ENCODE results near the gene TNRC6C. TPM values are rescaled to one million over a fixed set of nuclear protein-coding genes. Genes with fewer than 3 reads are reported as not detected.
A peak's percentile ranks its signal among the peaks of the same experiment; 100 is the strongest.

Gene TNRC6C
- total RNA-seq, 6 experiments from 2014 or later = 6.3 to 9.0 (median 7.5) TPM

- no peak overlapping the region; the same call in 1 of the 2 replicates for H3K27ac Mint-ChIP-seq
- TF ChIP-seq, protein P1, sequence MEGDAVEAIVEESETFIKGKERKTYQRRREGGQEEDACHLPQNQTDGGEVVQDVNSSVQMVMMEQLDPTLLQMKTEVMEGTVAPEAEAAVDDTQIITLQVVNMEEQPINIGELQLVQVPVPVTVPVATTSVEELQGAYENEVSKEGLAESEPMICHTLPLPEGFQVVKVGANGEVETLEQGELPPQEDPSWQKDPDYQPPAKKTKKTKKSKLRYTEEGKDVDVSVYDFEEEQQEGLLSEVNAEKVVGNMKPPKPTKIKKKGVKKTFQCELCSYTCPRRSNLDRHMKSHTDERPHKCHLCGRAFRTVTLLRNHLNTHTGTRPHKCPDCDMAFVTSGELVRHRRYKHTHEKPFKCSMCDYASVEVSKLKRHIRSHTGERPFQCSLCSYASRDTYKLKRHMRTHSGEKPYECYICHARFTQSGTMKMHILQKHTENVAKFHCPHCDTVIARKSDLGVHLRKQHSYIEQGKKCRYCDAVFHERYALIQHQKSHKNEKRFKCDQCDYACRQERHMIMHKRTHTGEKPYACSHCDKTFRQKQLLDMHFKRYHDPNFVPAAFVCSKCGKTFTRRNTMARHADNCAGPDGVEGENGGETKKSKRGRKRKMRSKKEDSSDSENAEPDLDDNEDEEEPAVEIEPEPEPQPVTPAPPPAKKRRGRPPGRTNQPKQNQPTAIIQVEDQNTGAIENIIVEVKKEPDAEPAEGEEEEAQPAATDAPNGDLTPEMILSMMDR (IDR thresholded peaks at IDR 0.05) = no peak
- peaks cover 23% of the 10 kb centered on the region for H3K4me1 Mint-ChIP-seq (ENCODE audit: low read depth)
- H3K27me3 Mint-ChIP-seq (ENCODE audit: insufficient read depth) = peaks cover 50% of the 10 kb centered on the region
- no peaks in the 10 kb centered on the region for H3K9me3 Mint-ChIP-seq
- peak overlapping the region; percentile 97 for H3K4me3 Mint-ChIP-seq
- DNase-seq = no peak
- no peaks in the 10 kb centered on the region; the same call in 1 of the 2 replicates for H3K36me3 Mint-ChIP-seq (ENCODE audit: low read depth)
These were observed 1.2 kb upstream of the TNRC6C start for GRCh38 chr17:77957235-77957856.

DNA sequence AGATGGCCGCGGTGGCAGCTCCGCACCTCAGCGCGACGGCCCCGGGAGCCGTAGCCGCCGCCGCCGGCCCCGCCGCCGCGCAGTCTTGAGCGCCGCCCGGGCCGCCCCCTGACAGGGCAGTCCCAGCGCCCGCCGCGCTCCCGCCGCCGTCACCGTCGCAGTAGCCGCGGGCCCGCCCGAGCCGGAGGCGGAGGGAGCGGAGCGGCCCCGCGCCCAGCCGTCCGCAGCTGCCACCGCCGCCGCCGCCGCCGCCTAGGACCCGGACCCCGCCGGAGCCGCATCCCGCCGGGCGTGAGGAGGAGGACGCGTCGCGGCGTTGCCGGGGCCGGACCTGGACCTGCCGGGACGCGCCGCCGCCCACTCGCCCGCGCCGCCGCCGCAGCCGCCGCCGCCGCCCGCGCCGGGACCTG lies 218 bp downstream of the TNRC6C start:
- peaks cover 37% of the 10 kb centered on the region for H3K4me1 Mint-ChIP-seq (ENCODE audit: low read depth)
- no peaks in the 10 kb centered on the region for H3K9me3 Mint-ChIP-seq
- DNase-seq = no peak
- no peak overlapping the region for H3K27ac Mint-ChIP-seq
- peak overlapping the region; percentile 53; the same call in 1 of the 2 replicates for H3K4me3 Mint-ChIP-seq
- no peaks in the 10 kb centered on the region for H3K36me3 Mint-ChIP-seq (ENCODE audit: low read depth)
- peaks cover 37% of the 10 kb centered on the region for H3K27me3 Mint-ChIP-seq (ENCODE audit: insufficient read depth)
- TF ChIP-seq, protein P1 (IDR thresholded peaks at IDR 0.05) = no peak; the same call in 1 of the 2 replicates

GRCh38 chr17:77959126-77959925 lies 823 bp downstream of the TNRC6C start:
- Mint-ChIP-seq H3K27me3 (ENCODE audit: insufficient read depth) (peaks cover 31% of the 10 kb centered on the region), H3K36me3 (ENCODE audit: low read depth) (no peaks in the 10 kb centered on the region), H3K4me1 (ENCODE audit: low read depth) (peaks cover 39% of the 10 kb centered on the region), H3K9me3 (no peaks in the 10 kb centered on the region), H3K4me3 (peak overlapping the region; percentile 88), H3K27ac (no peak overlapping the region)
- TF ChIP-seq, protein P1 (IDR thresholded peaks at IDR 0.05) = no peak
- DNase-seq = no peak

DNA sequence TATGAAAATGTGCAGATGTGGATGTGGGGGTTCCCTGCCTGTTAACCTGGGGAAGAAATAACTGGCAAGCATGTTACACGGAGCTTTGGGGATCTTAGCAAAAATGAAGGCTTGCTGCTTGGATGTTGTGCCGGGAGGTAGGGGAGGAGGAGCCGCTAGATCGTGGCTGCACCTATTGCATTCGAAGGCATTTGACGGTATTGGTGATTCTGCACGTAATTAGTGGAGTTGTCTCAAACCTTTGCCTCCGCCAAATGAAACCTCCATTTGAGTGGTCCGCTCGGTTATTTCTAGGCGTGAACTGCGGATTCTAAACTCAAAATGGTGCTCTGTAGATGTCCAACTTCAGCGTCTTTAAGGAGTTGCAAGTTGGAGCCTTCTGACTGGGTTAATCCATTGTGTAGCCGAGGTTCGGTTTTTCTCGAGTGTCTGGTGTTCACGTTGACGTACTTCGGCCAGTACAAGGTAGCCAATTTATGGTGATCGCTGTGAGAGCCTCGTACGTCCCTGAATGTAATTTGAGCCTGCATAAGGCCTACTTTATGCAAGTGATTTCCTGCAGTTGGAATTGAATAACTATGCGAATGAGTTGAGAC lies 1.5 kb downstream of the TNRC6C start:
- TF ChIP-seq, protein P1 (IDR thresholded peaks at IDR 0.05) = no peak
- Mint-ChIP-seq H3K4me3 (peak overlapping the region; percentile 88), H3K4me1 (ENCODE audit: low read depth) (peaks cover 39% of the 10 kb centered on the region), H3K36me3 (ENCODE audit: low read depth) (no peaks in the 10 kb centered on the region), H3K27me3 (ENCODE audit: insufficient read depth) (peaks cover 27% of the 10 kb centered on the region), H3K27ac (no peak overlapping the region), H3K9me3 (no peaks in the 10 kb centered on the region)
- no peak for DNase-seq

- H3K27ac Mint-ChIP-seq = no peak overlapping the region
- peaks cover 46% of the 10 kb centered on the region for H3K4me1 Mint-ChIP-seq (ENCODE audit: low read depth)
- TF ChIP-seq, protein P1 (IDR thresholded peaks at IDR 0.05) = no peak
- H3K27me3 Mint-ChIP-seq (ENCODE audit: insufficient read depth) = peaks cover 11% of the 10 kb centered on the region
- DNase-seq = no peak
- H3K36me3 Mint-ChIP-seq (ENCODE audit: low read depth) = no peaks in the 10 kb centered on the region
- H3K4me3 Mint-ChIP-seq = no peak overlapping the region
- no peaks in the 10 kb centered on the region for H3K9me3 Mint-ChIP-seq
These were observed 3.2 kb downstream of the TNRC6C start for GRCh38 chr17:77961741-77962140.
